ENCODE results near the gene LGMN.

DNA sequence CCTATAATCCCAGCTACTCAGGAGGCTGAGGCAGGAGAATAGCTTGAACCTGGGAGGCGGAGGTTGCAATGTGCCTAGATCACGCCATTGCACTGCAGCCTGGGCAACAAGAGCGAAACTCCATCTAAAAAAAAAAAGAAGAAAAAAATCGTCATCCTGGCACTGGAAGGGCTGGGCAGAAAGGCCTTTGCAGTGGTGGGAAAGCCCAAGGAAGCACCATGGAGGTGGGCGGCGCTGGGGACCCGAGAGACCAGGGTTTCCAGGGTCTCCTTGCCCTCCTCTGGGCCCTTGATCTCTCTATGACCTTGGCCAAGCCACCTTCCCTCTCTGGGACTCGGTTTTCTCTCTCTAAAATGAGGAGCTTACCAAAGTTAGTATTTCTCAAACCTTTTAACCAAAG is 65.4 kb downstream of the LGMN start:
- TF ChIP-seq EZH2phosphoT487 (IDR thresholded peaks at IDR 0.05; ENCODE audit: insufficient read depth, low read depth), result no peak
- no peak for TF ChIP-seq EZH2 (IDR thresholded peaks at IDR 0.05; ENCODE audit: insufficient read depth, poor library complexity, severe bottlenecking)

Data from GM23248 (cell line).